K562 (cell line): ENCODE measurements around the gene NCKAP1. TPM values are rescaled to one million over a fixed set of nuclear protein-coding genes. Genes with fewer than 3 reads are reported as not detected.

Source experiments
- ATAC-seq: fragments of 200-7000 bp; cut with Tn5 transposase; 3 replicates; pipeline ENCODE4 v1.9.1; 2020; ENCODE audit warnings: moderate library complexity
- BruUV-seq: library from RNA; stranded (reverse); fragments of 400-500 nt; replicated peaks from 2 replicates; lab custom pipeline; 2021; lab: Mats Ljungman, UMichigan
- CTCF ChIA-PET: fragments of 300-600 bp; formaldehyde crosslinking; extraction: SDS; loops from one replicate; lab custom pipeline; 2021; ENCODE audit warnings: low intra/inter-chr PET ratio; lab: Yijun Ruan, JAX
- POLR2A ChIA-PET: fragments of 300-600, 350-650 bp; sonication (Branson Sonifier 250); formaldehyde crosslinking; extraction: SDS; loops from one replicate; lab custom pipeline; 2021; ENCODE audit warnings: antibody characterized with exemption, inconsistent platforms; lab: Yijun Ruan, JAX
- DNase-seq, 4 experiments: peaks; one replicate each; pipeline versions ENCODE4 v3.0.0 to v3.0.0-alpha.2; 2011 to 2018; ENCODE audit warnings: low spot score in 3 of 4, mixed read lengths in 3 of 4; ENCODE audit errors: extremely low read depth in 1 of 4
- FAIRE-seq: peaks from 2 replicates; lab custom pipeline; 2011; peaks lifted over from hg19 to GRCh38; lab: Jason Lieb, UNC
- H2AFZ ChIP-seq: 2 replicates; pipeline ENCODE4 v1.6.0; 2011; ENCODE audit warnings: low read depth, low read length, control low read depth, inconsistent platforms
- H3K27ac ChIP-seq: fragments of 200-600 bp; 3 replicates; pipeline ENCODE4 v1.8.0; 2011; ENCODE audit warnings: low read depth, mild to moderate bottlenecking, control low read depth, inconsistent platforms, low read length, moderate library complexity, mixed read lengths; ENCODE audit errors: extremely low read depth
- H3K27me3 ChIP-seq, 2 experiments: fragments of 300-600 bp in 1 of 2; 2 replicates in 1 of 2; 3 replicates in 1 of 2; pipeline versions ENCODE4 v1.6.0 to v1.8.0; 2011; ENCODE audit warnings: inconsistent platforms in 2 of 2, low read length in 2 of 2, mild to moderate bottlenecking in 1 of 2, mixed read lengths in 1 of 2, moderate library complexity in 1 of 2; ENCODE audit not compliant: control insufficient read depth in 2 of 2, insufficient read depth in 2 of 2
- H3K36me3 ChIP-seq: fragments of 300-600 bp; 3 replicates; pipeline ENCODE4 v1.8.0; 2011; ENCODE audit warnings: mild to moderate bottlenecking, low read length, inconsistent platforms; ENCODE audit not compliant: control insufficient read depth, insufficient read depth
- H3K4me1 ChIP-seq, 2 experiments: fragments of 200-600 bp in 1 of 2; replicated peaks in 1 of 2; 2 replicates in 1 of 2; 3 replicates in 1 of 2; pipeline versions ENCODE4 v1.5.1 to v1.8.0; 2011; ENCODE audit warnings: inconsistent platforms in 2 of 2, low read length in 2 of 2, mild to moderate bottlenecking in 1 of 2, mixed read lengths in 1 of 2, moderate library complexity in 1 of 2; ENCODE audit not compliant: control insufficient read depth in 2 of 2, insufficient read depth in 2 of 2
- H3K4me2 ChIP-seq: 2 replicates; pipeline ENCODE4 v1.6.1; 2011; ENCODE audit warnings: low read length, control low read depth, inconsistent platforms, mixed read lengths; ENCODE audit not compliant: insufficient read depth
- H3K4me3 ChIP-seq: fragments of 200-600 bp; sonication (generic), shearing (Covaris generic); 2 replicates; pipeline ENCODE4 v1.5.1; 2016; ENCODE audit warnings: control low read depth, inconsistent platforms
- H3K79me2 ChIP-seq: fragments of 200-600 bp; 3 replicates; pipeline ENCODE4 v1.8.0; 2011; ENCODE audit warnings: low read length, inconsistent platforms; ENCODE audit not compliant: control insufficient read depth, insufficient read depth
- H3K9ac ChIP-seq, 2 experiments: 2 replicates each; pipeline versions ENCODE4 v1.6.0 to v1.6.1; 2011; ENCODE audit warnings: low read depth in 2 of 2, low read length in 2 of 2, control low read depth in 1 of 2, inconsistent platforms in 1 of 2, mild to moderate bottlenecking in 1 of 2, mixed read lengths in 1 of 2; ENCODE audit not compliant: insufficient read depth in 1 of 2
- H3K9me1 ChIP-seq: one replicate; pipeline ENCODE4 v1.6.0; 2011; ENCODE audit warnings: inconsistent platforms, mild to moderate bottlenecking, low read length, moderate library complexity; ENCODE audit not compliant: control insufficient read depth, insufficient read depth
- H3K9me3 ChIP-seq: replicated peaks from 2 replicates; pipeline ENCODE4 v1.5.1; 2011; ENCODE audit warnings: low read depth, low read length, inconsistent platforms; ENCODE audit not compliant: control insufficient read depth, insufficient read depth
- H4K20me1 ChIP-seq: replicated peaks from 2 replicates; pipeline ENCODE4 v1.6.1; 2011; ENCODE audit warnings: low read length, inconsistent platforms, mixed read lengths; ENCODE audit not compliant: control insufficient read depth, insufficient read depth
- EP400 ChIP-seq: fragments of 450-650 bp; IDR thresholded peaks from 2 replicates; pipeline ENCODE4 v1.6.1; 2017; ENCODE audit warnings: antibody characterized with exemption, mild to moderate bottlenecking, moderate library complexity
- FUS ChIP-seq: fragments of 200-400 bp; formaldehyde crosslinking; optimal IDR thresholded peaks from 2 replicates; pipeline ENCODE3; 2017; ENCODE audit warnings: low read depth, low read length
- HLTF ChIP-seq: fragments of 450-650 bp; IDR thresholded peaks from 2 replicates; pipeline ENCODE4 v1.6.1; 2016
- PHB2 ChIP-seq: fragments of 450-650 bp; IDR thresholded peaks from 2 replicates; pipeline ENCODE4 v1.6.1; 2017; ENCODE audit warnings: low read depth
- POLR3G ChIP-seq: IDR thresholded peaks from 2 replicates; pipeline ENCODE4 v1.6.1; 2011; ENCODE audit not compliant: insufficient read length, insufficient replicate concordance; ENCODE audit errors: extremely low read depth
- ZNF121 ChIP-seq: sonication (generic); formaldehyde crosslinking; conservative IDR thresholded peaks from 2 replicates; pipeline ENCODE4 v1.8.0; 2022; ENCODE audit warnings: missing genetic modification reagents
- ZNF431 ChIP-seq: sonication (generic); formaldehyde crosslinking; IDR thresholded peaks from 2 replicates; pipeline ENCODE4 v1.8.0; 2022; ENCODE audit warnings: mild to moderate bottlenecking, missing genetic modification reagents
- WGBS: fragments of 100-300 bp; shearing (Covaris generic); methylation state at CpG from one replicate; pipeline ENCODE4 v1.1.6; 2016; ENCODE audit warnings: low coverage, mixed read lengths; ENCODE audit not compliant: insufficient coverage; ENCODE audit errors: missing lambda C conversion rate; 5-methylcytosine and 5-hydroxymethylcytosine counted together
- in situ Hi-C: fragments of 300-500 bp; cut with MboI; formaldehyde crosslinking; loops from 4 replicates; pipeline ENCODE4 v1.15.0; 2018; ENCODE audit warnings: inconsistent platforms, mixed read lengths
- intact Hi-C: fragments of 100-400 bp; cut with micrococcal nuclease; formaldehyde crosslinking; loops from 2 replicates; pipeline ENCODE4 v1.14.2; 2022
- polyA plus RNA-seq, 8 experiments: library from polyadenylated mRNA; depleted of rRNA in 4 of 8; stranded (reverse) in 5 of 8; unstranded in 3 of 8; fragments of >200 nt; fragmentation: Nextera tagmentation in 2 of 8; fragmentation: Illumina TruSeq in 1 of 8; extraction: Ambion mirVana in 2 of 8; extraction: Trizol in 1 of 8; gene quantifications; 2 replicates each; pipeline versions ENCODE4 v1.2.1 to v1.2.3, GENCODE V29; 2011 to 2014; ENCODE audit warnings: inconsistent platforms in 1 of 8, missing spikeins in 1 of 8
- total RNA-seq, 7 experiments: library from RNA; depleted of rRNA in 6 of 7; stranded (reverse); fragments of >200 nt in 6 of 7; fragmentation: Illumina TruSeq in 2 of 7; extraction: Trizol in 2 of 7; gene quantifications; 2 replicates each; pipeline versions ENCODE4 v1.2.1 to v1.2.3, GENCODE V29; 2011 to 2021; ENCODE audit warnings: low replicate concordance in 1 of 7
- TF ChIP-seq, protein P1 (sequence below): fragments of 250-450 bp; sonication (Bioruptor Pico); IDR thresholded peaks from 2 replicates; pipeline ENCODE4 v1.8.0; 2022; ENCODE audit warnings: moderate library complexity, mild to moderate bottlenecking, inconsistent platforms

The NCKAP1 gene
- total and polyA plus RNA-seq, 9 of the 15 experiments (the other 6 are each of a cell fraction or from before 2014, with no cell fraction given), result 34.0 to 153 (median 88.7) TPM

DNA sequence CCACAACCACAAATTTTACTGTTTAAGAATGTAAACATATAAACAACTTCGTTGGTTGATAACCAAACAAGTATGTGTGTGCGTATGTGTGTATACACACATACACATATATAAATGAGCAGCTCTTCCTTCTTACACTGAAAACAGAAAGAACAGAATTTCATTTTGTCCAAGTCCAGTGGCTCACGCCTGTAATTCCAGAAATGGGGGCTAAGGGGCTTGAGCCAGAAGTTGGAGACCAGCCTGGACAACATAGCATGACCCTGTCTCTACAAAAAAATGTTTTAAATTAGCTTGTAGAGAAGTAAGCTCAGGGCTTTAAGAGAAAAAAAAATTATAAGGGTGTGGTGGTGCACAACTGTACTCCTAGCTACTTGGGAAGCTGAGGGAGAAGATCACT, 12.3 kb downstream of the NCKAP1 start:
- ChIA-PET POLR2A (interaction anchor here (0.5 to 4.1 kb wide), 10 partner anchors 8 to 188 kb away, joined by 3 to 16 read pairs (median 5); no protein-coding TSS in a partner anchor), CTCF (no interaction called here)
- Histone ChIP-seq H3K9ac (no peak overlapping the region), H2AFZ (no peak overlapping the region), H3K36me3 (peaks cover 37% of the 10 kb centered on the region; the same call in 1 of the 3 replicates), H3K4me1 (peaks cover 2 to 3% of the 10 kb centered on the region in 2 experiments; a peak in 2 of 5 replicates), H3K79me2 (peaks cover 100% of the 10 kb centered on the region), H3K9me1 (no peaks in the 10 kb centered on the region), H3K4me2 (no peak overlapping the region), H3K4me3 (no peak overlapping the region), H3K9me3 (no peaks in the 10 kb centered on the region), H3K27ac (no peak overlapping the region), H4K20me1 (no peaks in the 10 kb centered on the region; the same call in 1 of the 2 replicates), H3K27me3 (no peaks in the 10 kb centered on the region)
- no peak for TF ChIP-seq PHB2
- TF ChIP-seq, protein P1, sequence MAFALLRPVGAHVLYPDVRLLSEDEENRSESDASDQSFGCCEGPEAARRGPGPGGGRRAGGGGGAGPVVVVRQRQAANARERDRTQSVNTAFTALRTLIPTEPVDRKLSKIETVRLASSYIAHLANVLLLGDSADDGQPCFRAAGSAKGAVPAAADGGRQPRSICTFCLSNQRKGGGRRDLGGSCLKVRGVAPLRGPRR, result no peak
- TF ChIP-seq EP400, result no peak
- peak; percentile 72 for TF ChIP-seq ZNF121 (CRISPR knock-in tag)
- no peak for TF ChIP-seq HLTF
- TF ChIP-seq ZNF431 (CRISPR knock-in tag), result no peak
- no peak for TF ChIP-seq POLR3G
- no peak for TF ChIP-seq FUS
- no peak for DNase-seq
- ATAC-seq, result peak; percentile 2; the same call in 2 of the 3 replicates
- FAIRE-seq, result no peak
- BruUV-seq, result no TSS peak
- in situ Hi-C loops, result no loop called here
- intact Hi-C loops, result no loop called here
- WGBS, result 79% methylated on average over 3 of the region's 3 CpGs
